GM12873 (cell line): ENCODE measurements around the gene GNA12.

Experiments used
- CTCF ChIP-seq: IDR thresholded peaks from 2 replicates; pipeline ENCODE4 v1.5.1; 2012; ENCODE audit warnings: low read depth, mild to moderate bottlenecking, moderate library complexity, low read length, control low read depth; ENCODE audit not compliant: insufficient read depth; ENCODE audit errors: missing control alignments

Gene GNA12

GRCh38 chr7:2759736-2760097 is 84.4 kb downstream of the GNA12 start:
- no peak for TF ChIP-seq CTCF

GRCh38 chr7:2758673-2759616 is 85.2 kb downstream of the GNA12 start:
- TF ChIP-seq CTCF, result no peak

- no peak for TF ChIP-seq CTCF
Observed at GRCh38 chr7:2757904-2758672, 86.0 kb downstream of the GNA12 start.

- no peak for TF ChIP-seq CTCF
Observed at GRCh38 chr7:2757361-2757903, 86.7 kb downstream of the GNA12 start.

GRCh38 chr7:2755531-2755930 is 88.6 kb downstream of the GNA12 start:
- TF ChIP-seq CTCF, result no peak

- TF ChIP-seq CTCF, result no peak
Observed at GRCh38 chr7:2754912-2755311, 89.2 kb downstream of the GNA12 start.

- no peak for TF ChIP-seq CTCF
Observed at GRCh38 chr7:2754086-2754485, 90.0 kb downstream of the GNA12 start.
